ENCODE data around the gene EXD1. TPM values are rescaled to one million over a fixed set of nuclear protein-coding genes. Genes with fewer than 3 reads are reported as not detected.
"Not testable (repeated sequence)": the region's sequence is repeated elsewhere in the genome, so short reads cannot be mapped to it uniquely, and the experiment has no call there.

EXD1 gene
- total RNA-seq, 1 experiment from 2014 or later = 0.73 TPM

DNA sequence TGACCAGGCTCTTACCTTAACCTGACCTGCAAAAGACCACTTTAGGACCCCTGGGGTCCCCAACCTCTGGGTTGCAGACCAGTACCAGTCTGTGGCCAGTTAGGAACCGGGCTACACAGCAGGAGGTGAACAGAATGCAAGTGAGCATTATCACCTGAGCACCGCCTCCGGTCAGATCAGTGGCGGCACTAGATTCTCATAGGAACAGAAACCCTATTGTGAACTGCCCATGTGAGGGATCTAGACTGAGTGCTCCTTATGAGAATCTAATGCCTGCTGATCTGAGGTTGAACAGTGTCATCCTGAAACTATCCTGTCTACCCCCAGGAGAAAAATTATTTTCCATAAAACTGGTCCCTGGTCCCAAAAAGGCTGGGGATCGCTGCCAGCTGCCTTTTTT is 20.9 kb upstream of the EXD1 start:
- no peak for DNase-seq
- Histone ChIP-seq H3K36me3 (replicated peaks; ENCODE audit: control insufficient read depth, insufficient read depth, low read length) (no peaks in the 10 kb centered on the region; the same call in none of the 2 replicates), H3K27me3 (ENCODE audit: control insufficient read depth, insufficient read depth, low read length) (no peaks in the 10 kb centered on the region), H3K4me3 (ENCODE audit: insufficient read depth, low read depth, low read length) (no peak overlapping the region)

DNA sequence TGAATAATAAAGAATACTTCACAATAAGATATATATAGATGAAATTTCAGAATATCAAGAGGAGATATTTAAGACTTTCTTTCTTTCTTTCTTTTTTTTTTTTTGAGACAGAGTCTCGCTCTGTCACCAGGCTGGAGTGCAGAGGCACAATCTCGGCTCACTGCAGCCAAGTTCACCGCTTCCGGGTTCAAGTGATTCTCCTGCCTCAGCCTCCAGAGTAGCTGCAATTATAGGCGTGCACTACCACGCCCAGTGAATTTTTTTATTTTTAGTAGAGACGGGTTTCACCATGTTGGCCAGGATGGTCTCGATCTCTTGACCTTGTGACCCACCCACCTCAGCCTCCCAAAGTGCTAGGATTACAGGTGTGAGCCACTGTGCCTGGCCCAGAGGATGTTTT is 20.2 kb upstream of the EXD1 start:
- not testable (repeated sequence) for H3K27me3 ChIP-seq (ENCODE audit: control insufficient read depth, insufficient read depth, low read length); H3K36me3 ChIP-seq (replicated peaks; ENCODE audit: control insufficient read depth, insufficient read depth, low read length); H3K4me3 ChIP-seq (ENCODE audit: insufficient read depth, low read depth, low read length); DNase-seq

DNA sequence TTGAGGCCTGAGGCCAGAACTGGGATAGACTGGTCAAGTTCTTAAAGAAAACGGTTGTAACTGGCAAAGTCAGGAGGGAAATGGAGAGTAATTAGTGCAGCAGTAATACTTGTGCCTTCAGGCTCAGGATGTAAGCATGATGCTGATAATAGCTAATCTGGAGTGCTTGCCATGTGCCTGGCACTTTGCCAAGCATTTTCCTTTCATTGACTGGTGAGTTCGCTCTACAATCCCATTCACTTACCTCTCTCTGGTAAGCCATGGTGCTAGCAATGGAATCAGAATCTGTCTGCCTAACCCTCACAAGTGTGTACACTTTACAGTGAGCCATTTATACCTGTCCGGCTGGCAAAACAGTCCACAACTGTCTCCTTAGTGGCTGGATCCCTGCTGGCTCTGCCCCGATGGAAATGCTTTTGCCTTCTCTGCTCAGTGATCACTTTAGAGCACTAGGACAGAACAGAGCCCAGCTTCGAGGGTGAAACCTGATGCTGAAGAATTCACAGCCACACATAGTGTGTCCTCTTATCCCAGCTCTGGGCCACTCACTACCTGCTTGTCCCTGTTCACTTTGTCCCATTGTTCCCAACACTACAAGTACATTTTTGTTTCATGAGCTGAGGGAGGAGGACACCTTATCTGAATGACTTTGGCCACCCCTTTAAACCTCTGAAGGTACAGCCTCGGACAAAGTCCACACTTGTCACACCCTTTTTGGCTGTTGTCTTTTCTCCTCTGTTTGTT is 10.8 kb upstream of the EXD1 start:
- H3K4me3 ChIP-seq (ENCODE audit: insufficient read depth, low read depth, low read length) = no peak overlapping the region
- no peaks in the 10 kb centered on the region for H3K36me3 ChIP-seq (replicated peaks; ENCODE audit: control insufficient read depth, insufficient read depth, low read length)
- no peak for DNase-seq
- no peaks in the 10 kb centered on the region for H3K27me3 ChIP-seq (ENCODE audit: control insufficient read depth, insufficient read depth, low read length)

DNA sequence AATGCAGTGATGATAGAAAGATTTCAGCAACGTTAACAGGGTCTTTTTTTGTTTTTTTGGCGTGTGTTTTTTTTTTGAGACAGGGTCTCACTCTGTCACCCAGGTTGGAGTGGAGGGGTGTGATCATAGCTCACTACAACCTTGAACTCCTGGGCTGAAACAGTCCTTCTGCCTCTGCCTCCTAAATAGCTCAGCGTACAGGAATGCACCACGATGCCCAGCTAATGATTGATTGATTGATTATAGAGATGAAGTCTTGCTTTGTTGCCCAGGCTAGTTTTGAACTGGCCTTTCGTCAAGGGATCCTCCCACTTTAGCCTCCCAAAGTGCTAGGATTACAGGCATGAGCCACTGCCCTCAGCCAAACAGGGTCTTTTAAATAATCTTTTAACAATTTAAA is 7.5 kb upstream of the EXD1 start:
- Histone ChIP-seq H3K27me3 (ENCODE audit: control insufficient read depth, insufficient read depth, low read length) (no peaks in the 10 kb centered on the region), H3K4me3 (ENCODE audit: insufficient read depth, low read depth, low read length) (no peak overlapping the region), H3K36me3 (replicated peaks; ENCODE audit: control insufficient read depth, insufficient read depth, low read length) (no peaks in the 10 kb centered on the region)
- no peak for DNase-seq

DNA sequence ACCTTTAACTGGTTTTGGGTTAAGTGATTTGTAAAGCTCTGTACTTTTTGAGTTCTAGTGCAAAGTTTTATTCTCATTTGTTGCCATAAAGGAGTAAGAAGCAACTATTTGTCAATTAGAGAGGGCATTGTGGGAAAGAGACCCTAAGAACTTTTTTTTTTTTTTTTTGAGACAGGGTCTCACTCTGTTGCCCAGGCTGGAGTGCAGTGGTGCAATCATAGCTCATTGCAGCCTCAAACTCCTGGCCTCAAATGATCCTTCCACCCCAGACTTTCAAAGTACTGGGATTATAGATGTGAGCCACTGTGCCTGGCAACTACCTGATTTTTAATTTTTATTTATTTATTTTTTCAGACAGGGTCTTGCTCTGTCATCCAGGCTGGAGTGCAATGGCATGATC is 5.4 kb upstream of the EXD1 start:
- no peaks in the 10 kb centered on the region for H3K36me3 ChIP-seq (replicated peaks; ENCODE audit: control insufficient read depth, insufficient read depth, low read length)
- DNase-seq = no peak
- no peaks in the 10 kb centered on the region for H3K27me3 ChIP-seq (ENCODE audit: control insufficient read depth, insufficient read depth, low read length)
- no peak overlapping the region for H3K4me3 ChIP-seq (ENCODE audit: insufficient read depth, low read depth, low read length)

DNA sequence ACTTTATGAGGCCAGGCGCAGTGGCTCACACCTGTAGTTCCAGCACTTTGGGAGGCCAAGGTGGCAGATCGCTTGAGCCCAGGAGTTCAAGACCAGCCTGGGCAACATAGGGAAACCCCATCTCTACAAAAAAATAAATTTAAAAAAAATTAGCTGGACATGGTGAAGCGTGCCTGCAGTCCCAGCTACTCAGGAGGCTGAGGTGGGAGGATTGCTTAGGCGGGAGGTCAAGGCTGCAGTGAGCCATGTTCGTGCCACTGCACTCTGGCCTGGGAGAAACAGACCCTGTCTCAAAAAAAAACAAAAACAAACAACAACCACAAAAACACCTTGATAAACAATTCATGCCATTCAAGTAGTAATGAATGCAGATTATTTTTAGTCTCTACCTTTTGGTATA is 4.7 kb upstream of the EXD1 start:
- not testable (repeated sequence) for H3K36me3 ChIP-seq (replicated peaks; ENCODE audit: control insufficient read depth, insufficient read depth, low read length); DNase-seq; H3K4me3 ChIP-seq (ENCODE audit: insufficient read depth, low read depth, low read length); H3K27me3 ChIP-seq (ENCODE audit: control insufficient read depth, insufficient read depth, low read length)

DNA sequence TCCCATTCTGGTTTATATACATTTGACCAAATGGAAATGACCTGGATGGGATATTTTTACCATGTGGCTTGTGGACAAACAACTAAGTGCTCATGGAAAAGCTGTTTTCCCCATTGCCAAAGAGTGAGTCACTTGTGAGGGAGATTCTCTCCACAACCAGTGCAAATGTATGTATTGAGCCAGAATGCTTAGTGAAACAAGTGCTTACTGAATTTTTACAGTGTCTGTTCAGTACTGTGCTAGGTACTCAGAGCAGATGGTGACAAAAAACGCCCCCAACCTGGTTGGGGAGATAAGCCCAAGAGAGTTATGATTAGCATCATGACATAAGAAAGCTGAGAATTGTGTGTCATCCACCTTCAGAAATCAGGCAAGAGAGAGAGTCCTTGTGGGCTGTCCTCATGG is 2.8 kb upstream of the EXD1 start:
- Histone ChIP-seq H3K27me3 (ENCODE audit: control insufficient read depth, insufficient read depth, low read length) (no peaks in the 10 kb centered on the region), H3K4me3 (ENCODE audit: insufficient read depth, low read depth, low read length) (no peak overlapping the region)

DNA sequence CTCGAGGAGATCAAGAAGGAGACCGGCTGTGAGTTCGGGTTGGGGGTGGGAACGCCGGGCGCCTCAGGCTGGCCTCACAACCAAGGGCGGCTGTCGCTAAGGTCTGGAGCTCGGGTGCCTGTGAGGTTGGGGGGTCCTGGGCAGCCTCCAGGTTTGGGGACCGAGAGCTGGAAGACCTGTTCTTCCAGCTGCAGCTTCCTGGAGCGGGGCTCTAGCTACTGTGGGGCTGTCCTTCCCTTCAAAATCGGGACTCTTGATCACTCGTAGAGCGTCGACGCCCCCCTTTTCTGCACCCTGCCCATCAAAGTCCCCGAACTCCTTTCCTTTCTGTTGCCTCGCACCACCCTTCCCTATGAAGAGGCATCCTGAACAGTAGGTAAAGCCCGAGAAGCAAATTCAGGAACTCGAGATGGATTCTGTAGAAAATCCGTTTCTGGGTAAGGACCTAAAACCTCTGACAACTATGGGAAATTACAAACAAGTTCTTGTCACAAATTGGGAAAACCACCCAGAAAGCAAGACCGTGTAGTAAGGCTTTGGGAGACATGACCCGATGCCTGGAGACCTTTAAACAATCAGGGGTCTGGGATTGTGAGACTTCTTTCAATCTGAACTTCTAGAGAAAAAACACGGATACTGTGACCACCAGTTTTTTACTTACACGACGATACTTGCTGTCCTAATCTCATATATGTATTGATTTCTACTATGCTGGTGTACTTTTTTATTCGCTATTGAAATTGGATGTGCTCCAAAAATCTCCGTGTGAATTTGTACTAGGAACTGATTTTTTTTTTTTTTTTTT is 1.1 kb upstream of the EXD1 start:
- no peaks in the 10 kb centered on the region for H3K27me3 ChIP-seq (ENCODE audit: control insufficient read depth, insufficient read depth, low read length)
- no peaks in the 10 kb centered on the region for H3K36me3 ChIP-seq (replicated peaks; ENCODE audit: control insufficient read depth, insufficient read depth, low read length)
- no peak for DNase-seq
- peak overlapping the region; percentile 88 for H3K4me3 ChIP-seq (ENCODE audit: insufficient read depth, low read depth, low read length)

More for the DNA sequence above, 2.8 kb upstream of the EXD1 start:
- no peaks in the 10 kb centered on the region for H3K36me3 ChIP-seq (replicated peaks; ENCODE audit: control insufficient read depth, insufficient read depth, low read length)
- DNase-seq = no peak

DNA sequence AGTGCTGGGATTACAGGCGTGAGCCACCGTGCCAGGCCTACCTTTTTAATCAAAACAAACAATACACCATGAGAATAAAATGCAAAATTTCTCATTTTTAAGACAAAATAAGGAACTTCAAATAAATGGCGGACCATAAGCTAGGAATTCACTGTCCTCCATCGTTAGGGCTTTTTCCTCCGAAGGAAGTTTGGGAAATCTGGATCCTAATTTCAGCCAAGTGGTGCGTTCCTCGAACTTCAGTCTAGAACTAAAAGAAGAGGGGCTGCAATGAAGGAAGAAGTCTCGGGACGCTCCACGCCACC is 260 bp downstream of the EXD1 start:
- Histone ChIP-seq H3K4me3 (ENCODE audit: insufficient read depth, low read depth, low read length) (peak overlapping the region; percentile 30), H3K27me3 (ENCODE audit: control insufficient read depth, insufficient read depth, low read length) (no peaks in the 10 kb centered on the region), H3K36me3 (replicated peaks; ENCODE audit: control insufficient read depth, insufficient read depth, low read length) (no peaks in the 10 kb centered on the region)
- no peak for DNase-seq

DNA sequence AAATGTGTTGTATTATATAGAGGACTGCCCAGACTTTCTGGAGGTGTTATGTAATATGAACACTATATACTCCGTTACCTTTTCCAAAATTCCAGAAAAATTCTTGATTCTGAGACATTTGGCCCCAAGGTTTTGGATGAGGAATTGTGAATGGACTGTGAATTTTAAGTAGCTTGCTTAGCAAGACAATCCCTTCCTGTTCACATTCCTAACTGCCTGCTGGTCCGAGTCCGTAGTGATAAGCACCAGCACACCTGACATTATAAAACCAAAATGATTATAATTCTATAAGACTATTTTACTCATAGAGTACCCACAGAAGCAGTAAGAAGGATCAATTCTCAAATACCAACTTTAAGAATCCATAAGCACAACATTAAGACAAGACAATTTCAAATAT is 11.2 kb downstream of the EXD1 start:
- no peak for DNase-seq
- no peak overlapping the region for H3K4me3 ChIP-seq (ENCODE audit: insufficient read depth, low read depth, low read length)
- H3K36me3 ChIP-seq (replicated peaks; ENCODE audit: control insufficient read depth, insufficient read depth, low read length) = no peaks in the 10 kb centered on the region
- no peaks in the 10 kb centered on the region for H3K27me3 ChIP-seq (ENCODE audit: control insufficient read depth, insufficient read depth, low read length)

DNA sequence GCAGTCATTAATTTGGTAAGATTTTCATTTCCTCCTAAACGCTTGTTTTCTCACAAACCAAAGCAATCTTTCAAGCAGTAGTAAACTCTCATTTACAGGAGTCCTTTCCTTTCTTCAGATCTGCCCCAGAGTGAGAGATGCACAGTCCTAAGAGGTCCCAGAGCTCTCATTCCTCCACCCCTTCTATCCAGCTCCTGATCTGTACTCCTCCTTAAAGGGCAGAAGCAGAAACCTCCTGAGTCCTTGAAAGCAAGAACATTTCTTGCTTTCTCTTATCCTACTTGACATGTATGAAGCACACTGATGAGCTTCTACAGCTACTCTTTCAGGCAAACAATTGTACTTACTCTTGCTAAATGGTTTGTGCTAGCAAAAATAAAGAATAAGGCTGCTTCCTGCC is 11.7 kb downstream of the EXD1 start:
- no peaks in the 10 kb centered on the region for H3K36me3 ChIP-seq (replicated peaks; ENCODE audit: control insufficient read depth, insufficient read depth, low read length)
- no peaks in the 10 kb centered on the region for H3K27me3 ChIP-seq (ENCODE audit: control insufficient read depth, insufficient read depth, low read length)
- H3K4me3 ChIP-seq (ENCODE audit: insufficient read depth, low read depth, low read length) = no peak overlapping the region
- DNase-seq = no peak

DNA sequence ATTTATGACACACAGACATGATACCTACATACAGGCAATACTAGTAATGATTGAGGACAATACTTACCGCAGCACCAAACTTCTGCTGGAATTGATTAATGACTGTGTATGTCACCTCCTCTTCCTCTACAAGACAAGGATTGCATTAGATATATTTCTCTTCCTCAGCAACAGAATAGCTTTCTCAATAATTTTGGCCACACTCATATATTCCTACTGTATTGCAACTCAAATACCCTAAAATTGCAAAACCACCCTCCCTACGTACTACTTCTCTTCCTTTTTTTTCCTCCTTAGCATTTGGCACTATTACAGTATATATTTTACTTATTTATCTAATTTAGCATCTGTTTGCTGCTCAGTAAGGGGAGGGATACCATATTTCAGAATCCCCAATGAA is 14.8 kb downstream of the EXD1 start:
- no peak overlapping the region for H3K4me3 ChIP-seq (ENCODE audit: insufficient read depth, low read depth, low read length)
- no peaks in the 10 kb centered on the region for H3K36me3 ChIP-seq (replicated peaks; ENCODE audit: control insufficient read depth, insufficient read depth, low read length)
- H3K27me3 ChIP-seq (ENCODE audit: control insufficient read depth, insufficient read depth, low read length) = no peaks in the 10 kb centered on the region
- DNase-seq = no peak

DNA sequence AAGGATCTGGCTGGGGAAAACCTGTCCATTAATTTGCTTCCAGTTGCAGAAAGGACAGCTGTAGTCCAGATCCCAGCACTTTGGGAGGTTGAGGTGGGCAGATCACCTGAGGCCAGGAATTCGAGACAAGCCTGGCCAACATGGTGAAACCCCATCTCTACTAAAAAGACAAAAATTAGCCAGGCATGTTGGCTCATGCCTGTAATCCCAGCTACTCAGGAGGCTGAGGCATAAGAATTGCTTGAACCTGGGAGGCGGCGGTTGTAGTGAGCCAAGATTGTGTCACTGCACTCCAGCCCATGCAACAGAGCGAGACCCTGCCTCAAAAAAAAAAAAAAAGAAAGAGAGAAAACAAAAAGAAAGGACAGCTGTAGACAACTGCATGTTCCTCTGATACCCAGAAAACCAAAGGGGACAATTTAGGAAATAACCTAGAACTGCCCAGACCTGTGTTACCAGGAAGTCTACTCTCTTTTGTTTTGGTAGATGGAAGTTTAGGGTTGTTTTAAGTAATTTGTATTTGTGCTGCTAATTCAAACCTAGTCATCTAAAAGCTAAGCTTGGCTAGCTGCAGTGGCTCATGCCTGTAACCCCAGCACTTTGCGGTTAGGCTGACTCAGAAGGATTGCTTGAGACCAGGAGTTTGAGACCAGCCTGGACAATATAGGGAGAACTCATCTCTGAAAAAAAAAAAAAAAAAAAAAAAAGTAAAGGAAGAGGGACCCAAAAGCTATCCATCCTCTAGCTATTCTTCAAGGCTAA is 22.7 kb downstream of the EXD1 start:
- H3K36me3 ChIP-seq (replicated peaks; ENCODE audit: control insufficient read depth, insufficient read depth, low read length) = no peaks in the 10 kb centered on the region
- no peak for DNase-seq
- no peaks in the 10 kb centered on the region for H3K27me3 ChIP-seq (ENCODE audit: control insufficient read depth, insufficient read depth, low read length)
- H3K4me3 ChIP-seq (ENCODE audit: insufficient read depth, low read depth, low read length) = no peak overlapping the region

DNA sequence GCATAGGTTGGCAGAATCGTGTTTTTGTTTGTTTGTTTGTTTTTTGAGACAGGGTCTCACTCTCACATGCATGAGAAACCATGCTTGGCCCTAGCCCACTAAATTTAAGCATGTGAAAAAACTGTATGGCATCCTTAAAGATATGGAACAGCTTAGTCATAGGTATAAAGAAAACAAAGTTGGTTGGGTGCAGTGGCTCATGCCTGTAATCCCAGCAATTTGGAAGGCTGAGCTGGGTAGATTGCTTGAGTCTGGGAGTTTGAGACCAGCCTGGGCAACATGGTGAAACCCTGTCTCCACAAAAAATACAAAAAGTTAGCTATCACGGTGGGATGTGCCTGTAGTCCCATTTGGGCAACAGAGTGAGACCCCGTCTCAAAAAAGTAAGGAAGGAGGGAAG is 25.2 kb downstream of the EXD1 start:
- Histone ChIP-seq H3K4me3 (ENCODE audit: insufficient read depth, low read depth, low read length) (no peak overlapping the region), H3K36me3 (replicated peaks; ENCODE audit: control insufficient read depth, insufficient read depth, low read length) (no peaks in the 10 kb centered on the region), H3K27me3 (ENCODE audit: control insufficient read depth, insufficient read depth, low read length) (no peaks in the 10 kb centered on the region)
- DNase-seq = no peak

DNA sequence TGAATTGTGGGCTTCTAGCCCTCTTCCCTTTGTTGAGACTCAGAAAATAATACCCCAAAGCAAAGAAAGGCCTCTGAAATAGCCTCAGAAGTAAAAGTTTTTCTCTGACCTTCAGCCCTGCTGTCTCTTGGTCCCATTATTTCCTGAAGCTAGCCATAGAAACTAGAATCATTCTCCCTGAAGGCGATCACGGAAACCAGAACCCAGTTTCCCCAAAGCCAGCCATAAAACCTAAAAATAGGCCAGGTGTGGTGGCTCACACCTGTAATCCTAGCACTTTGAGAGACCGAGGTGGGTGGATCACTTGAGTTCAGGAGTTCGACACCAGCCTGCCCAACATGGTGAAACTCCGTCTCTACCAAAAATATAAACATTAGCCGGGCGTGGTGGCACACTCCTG is 27.2 kb downstream of the EXD1 start:
- no peak for DNase-seq
- Histone ChIP-seq H3K27me3 (ENCODE audit: control insufficient read depth, insufficient read depth, low read length) (no peaks in the 10 kb centered on the region), H3K4me3 (ENCODE audit: insufficient read depth, low read depth, low read length) (no peak overlapping the region), H3K36me3 (replicated peaks; ENCODE audit: control insufficient read depth, insufficient read depth, low read length) (no peaks in the 10 kb centered on the region)
